Activated CD8-positive, alpha-beta T cell treated with anti-CD3 and anti-CD28 coated beads for 36 hours (primary cell): Measurements from ENCODE around the gene GALNTL6. TPM values are rescaled to one million over a fixed set of nuclear protein-coding genes. Genes with fewer than 3 reads are reported as not detected.

Source experiments
- ATAC-seq: fragments of 200-7000 bp; cut with Tn5 transposase; one replicate; pipeline ENCODE4 v1.10.0; 2021; ENCODE audit warnings: mild to moderate bottlenecking, moderate library complexity
- CTCF ChIA-PET: fragments of 350-600 bp; sonication (Branson Sonifier 250); formaldehyde crosslinking; loops from one replicate; lab custom pipeline; 2021; ENCODE audit warnings: antibody characterized with exemption; lab: Charles Lee
- POLR2A ChIA-PET: fragments of 350-600 bp; sonication (Branson Sonifier 250); formaldehyde crosslinking; loops from one replicate; lab custom pipeline; 2021; ENCODE audit warnings: antibody characterized with exemption; lab: Charles Lee
- DNase-seq: peaks from one replicate; pipeline ENCODE4 v3.0.0-alpha.2; 2020
- H3K27ac Mint-ChIP-seq: one replicate; pipeline ENCODE4 v1.8.0; 2021; ENCODE audit warnings: mild to moderate bottlenecking, mixed read lengths
- H3K27me3 Mint-ChIP-seq: one replicate; pipeline ENCODE4 v1.8.0; 2021; ENCODE audit warnings: mixed read lengths
- H3K36me3 Mint-ChIP-seq: one replicate; pipeline ENCODE4 v1.8.0; 2021; ENCODE audit warnings: low read depth, mixed read lengths
- H3K4me1 Mint-ChIP-seq: one replicate; pipeline ENCODE4 v1.8.0; 2021; ENCODE audit warnings: low read depth, mixed read lengths
- H3K4me3 Mint-ChIP-seq: one replicate; pipeline ENCODE4 v1.8.0; 2021; ENCODE audit warnings: mild to moderate bottlenecking, moderate library complexity, mixed read lengths
- H3K9me3 Mint-ChIP-seq: one replicate; pipeline ENCODE4 v1.8.0; 2021; ENCODE audit warnings: mixed read lengths
- intact Hi-C: fragments of 100-400 bp; cut with micrococcal nuclease; formaldehyde crosslinking; loops from one replicate; pipeline ENCODE4 v1.10.0; 2022
- total RNA-seq, 2 experiments: library from RNA; stranded (reverse); gene quantifications; one replicate each; pipeline ENCODE4 v1.2.3, GENCODE V29; 2021
- TF ChIP-seq, protein P1 (sequence below): fragments of 200-600 bp; IDR thresholded peaks from one replicate; pipeline ENCODE4 v1.8.0; 2022; ENCODE audit warnings: antibody characterized with exemption, mild to moderate bottlenecking

GALNTL6 gene
- total RNA-seq, 2 experiments from 2014 or later = not detected

GRCh38 chr4:172073590-172073989, 260.4 kb downstream of the GALNTL6 start:
- intact Hi-C loops = no loop called here
- Mint-ChIP-seq H3K27ac (no peak overlapping the region), H3K4me1 (no peaks in the 10 kb centered on the region), H3K4me3 (no peak overlapping the region), H3K9me3 (no peaks in the 10 kb centered on the region), H3K27me3 (no peaks in the 10 kb centered on the region), H3K36me3 (no peaks in the 10 kb centered on the region)
- ChIA-PET POLR2A (no interaction called here), CTCF (interaction anchor here (1.3 kb wide), 1 partner anchor 9 kb away, joined by 3 read pairs; no protein-coding TSS in a partner anchor)
- ATAC-seq = no peak
- TF ChIP-seq, protein P1, sequence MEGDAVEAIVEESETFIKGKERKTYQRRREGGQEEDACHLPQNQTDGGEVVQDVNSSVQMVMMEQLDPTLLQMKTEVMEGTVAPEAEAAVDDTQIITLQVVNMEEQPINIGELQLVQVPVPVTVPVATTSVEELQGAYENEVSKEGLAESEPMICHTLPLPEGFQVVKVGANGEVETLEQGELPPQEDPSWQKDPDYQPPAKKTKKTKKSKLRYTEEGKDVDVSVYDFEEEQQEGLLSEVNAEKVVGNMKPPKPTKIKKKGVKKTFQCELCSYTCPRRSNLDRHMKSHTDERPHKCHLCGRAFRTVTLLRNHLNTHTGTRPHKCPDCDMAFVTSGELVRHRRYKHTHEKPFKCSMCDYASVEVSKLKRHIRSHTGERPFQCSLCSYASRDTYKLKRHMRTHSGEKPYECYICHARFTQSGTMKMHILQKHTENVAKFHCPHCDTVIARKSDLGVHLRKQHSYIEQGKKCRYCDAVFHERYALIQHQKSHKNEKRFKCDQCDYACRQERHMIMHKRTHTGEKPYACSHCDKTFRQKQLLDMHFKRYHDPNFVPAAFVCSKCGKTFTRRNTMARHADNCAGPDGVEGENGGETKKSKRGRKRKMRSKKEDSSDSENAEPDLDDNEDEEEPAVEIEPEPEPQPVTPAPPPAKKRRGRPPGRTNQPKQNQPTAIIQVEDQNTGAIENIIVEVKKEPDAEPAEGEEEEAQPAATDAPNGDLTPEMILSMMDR = no peak
- no peak for DNase-seq

GRCh38 chr4:172083272-172083671, 270.1 kb downstream of the GALNTL6 start:
- H3K9me3 Mint-ChIP-seq = peaks cover 1% of the 10 kb centered on the region

DNA sequence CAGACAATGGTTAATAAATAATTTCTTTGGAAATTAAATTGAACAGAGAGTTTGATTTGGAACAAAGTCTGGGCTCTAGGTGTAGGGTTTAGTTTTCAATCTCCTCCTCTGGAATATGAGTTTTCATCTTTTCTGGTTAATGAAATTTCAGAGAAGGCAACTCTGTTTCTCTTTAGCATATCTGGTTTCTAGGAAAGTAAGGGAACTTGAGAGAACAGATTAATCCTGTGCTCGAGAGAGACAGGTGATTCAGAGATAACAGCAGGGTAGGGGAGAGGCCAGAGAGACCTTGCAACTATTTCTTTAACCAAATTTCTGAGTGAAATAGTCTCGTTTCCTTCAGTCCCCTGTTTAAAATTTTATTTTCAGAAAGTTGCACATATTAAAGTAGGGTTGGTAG, 275.4 kb downstream of the GALNTL6 start:
- Mint-ChIP-seq H3K27ac (no peak overlapping the region), H3K9me3 (peaks cover 5% of the 10 kb centered on the region), H3K27me3 (no peaks in the 10 kb centered on the region), H3K36me3 (no peaks in the 10 kb centered on the region), H3K4me1 (no peaks in the 10 kb centered on the region), H3K4me3 (no peak overlapping the region)
- no peak for ATAC-seq
- ChIA-PET POLR2A (no interaction called here), CTCF (no interaction called here)
- DNase-seq = no peak
- intact Hi-C loops = no loop called here
- TF ChIP-seq, protein P1 = no peak

More at GRCh38 chr4:172083272-172083671, 270.1 kb downstream of the GALNTL6 start:
- DNase-seq = no peak
- no peaks in the 10 kb centered on the region for H3K4me1 Mint-ChIP-seq
- no peaks in the 10 kb centered on the region for H3K36me3 Mint-ChIP-seq
- no peaks in the 10 kb centered on the region for H3K27me3 Mint-ChIP-seq
- ChIA-PET POLR2A (no interaction called here), CTCF (no interaction called here)
- TF ChIP-seq, protein P1 = no peak
- H3K27ac Mint-ChIP-seq = no peak overlapping the region
- intact Hi-C loops = no loop called here
- no peak for ATAC-seq
- no peak overlapping the region for H3K4me3 Mint-ChIP-seq

- CTCF ChIA-PET = no interaction called here
These were observed 282.0 kb downstream of the GALNTL6 start for GRCh38 chr4:172095161-172095560.

GRCh38 chr4:172096786-172097185, 283.6 kb downstream of the GALNTL6 start:
- ChIA-PET CTCF (no interaction called here), POLR2A (no interaction called here)
- TF ChIP-seq, protein P1 = no peak
- Mint-ChIP-seq H3K4me1 (no peaks in the 10 kb centered on the region), H3K9me3 (peaks cover 2% of the 10 kb centered on the region), H3K27ac (no peak overlapping the region), H3K36me3 (no peaks in the 10 kb centered on the region), H3K27me3 (no peaks in the 10 kb centered on the region), H3K4me3 (no peak overlapping the region)
- no peak for ATAC-seq
- DNase-seq = no peak
- intact Hi-C loops = no loop called here

More at GRCh38 chr4:172095161-172095560, 282.0 kb downstream of the GALNTL6 start:
- Mint-ChIP-seq H3K9me3 (peaks cover 4% of the 10 kb centered on the region), H3K4me3 (no peak overlapping the region), H3K4me1 (no peaks in the 10 kb centered on the region), H3K36me3 (no peaks in the 10 kb centered on the region), H3K27ac (no peak overlapping the region), H3K27me3 (no peaks in the 10 kb centered on the region)
- no peak for DNase-seq
- intact Hi-C loops = no loop called here
- TF ChIP-seq, protein P1 = no peak
- POLR2A ChIA-PET = no interaction called here
- ATAC-seq = no peak
